Left ventricle myocardium superior (tissue), 1 donor: ENCODE measurements around the gene ZNF433. TPM values are rescaled to one million over a fixed set of nuclear protein-coding genes. Genes with fewer than 3 reads are reported as not detected.
"Not testable (repeated sequence)": the region's sequence is repeated elsewhere in the genome, so short reads cannot be mapped to it uniquely, and the experiment has no call there.

ENCODE experiments used
- ATAC-seq: fragments of 200-7000 bp; cut with Tn5 transposase; one replicate; pipeline ENCODE4 v1.9.1; 2020; ENCODE audit warnings: mild to moderate bottlenecking, moderate library complexity
- DNase-seq: peaks from one replicate; pipeline ENCODE4 v3.0.0-alpha.2; 2020
- intact Hi-C: fragments of 100-400 bp; cut with micrococcal nuclease; formaldehyde crosslinking; loops from one replicate; pipeline ENCODE4 v1.11.0; 2022
- total RNA-seq: library from RNA; stranded (reverse); fragmentation: NEBNext Ultra II Directional; extraction: Animal tissue kit (Norgen Biotek cat#: 25700); gene quantifications from one replicate; pipeline ENCODE4 v1.2.1, GENCODE V29; 2021
- donor health status: DM: no; HTN: yes; CAD: no; lungs with severe emphysema.

The ZNF433 gene
- total RNA-seq, 1 donor from 2014 or later, result 3.1 TPM

DNA sequence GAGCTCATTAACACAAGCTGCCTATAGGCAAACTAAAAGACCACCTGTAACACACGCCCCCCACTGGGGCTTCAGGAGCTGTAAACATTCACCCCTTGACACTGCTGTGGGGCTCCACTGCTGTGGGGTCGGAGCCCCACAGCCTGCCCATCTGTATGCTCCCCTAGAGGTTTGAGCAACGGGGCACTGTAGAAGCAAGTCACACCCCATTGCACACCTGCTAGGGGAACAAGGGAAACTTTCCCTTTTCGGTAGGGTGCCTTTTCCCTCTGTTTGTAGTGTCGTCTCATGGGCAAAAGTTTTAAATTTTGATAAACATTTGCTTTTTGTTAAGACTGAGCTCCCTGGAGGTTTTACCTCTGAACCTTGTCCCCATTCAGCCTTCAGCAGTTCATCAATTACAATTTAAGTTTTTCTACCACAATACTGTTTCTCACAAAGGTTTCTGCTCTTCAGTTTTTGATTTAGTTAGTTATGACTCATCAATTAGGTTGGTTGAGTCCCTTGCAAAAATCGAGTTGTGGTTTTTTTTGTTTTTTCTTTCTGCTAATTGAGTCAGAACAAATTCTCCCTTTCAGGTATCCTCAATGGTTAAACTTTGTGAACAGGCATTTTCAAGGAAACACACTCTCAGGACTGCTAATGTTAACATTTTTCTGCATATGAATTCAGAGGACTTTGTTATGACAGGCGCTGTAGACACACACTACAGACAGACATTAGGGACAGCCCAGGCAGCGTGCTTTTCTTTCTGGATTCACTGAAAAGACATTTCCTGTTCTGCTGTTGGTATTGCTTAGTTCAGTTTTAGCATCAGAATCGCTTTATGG is 35.1 kb downstream of the ZNF433 start:
- ATAC-seq (no peak), DNase-seq (no peak)
- intact Hi-C loops, result no loop called here

DNA sequence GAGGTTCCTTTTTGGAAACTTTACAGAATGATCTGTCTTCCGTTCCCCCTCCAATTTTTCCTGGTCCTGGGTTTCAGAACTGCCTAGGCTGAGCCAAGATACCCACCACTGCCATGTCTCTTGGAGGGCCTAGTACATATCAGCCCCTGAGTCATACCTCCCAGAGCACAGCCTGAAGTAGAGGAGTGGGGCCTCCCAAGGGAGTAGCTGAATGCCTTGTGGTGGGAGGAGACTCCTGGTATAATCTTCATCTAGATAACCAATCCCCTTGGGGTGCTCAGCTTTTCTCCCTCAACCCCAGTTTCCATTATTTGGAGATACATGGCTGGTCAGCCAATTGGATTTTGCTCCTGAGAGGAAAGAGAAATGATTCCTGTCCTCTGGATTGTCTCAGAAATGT is 40.3 kb downstream of the ZNF433 start:
- intact Hi-C loops, result no loop called here
- ATAC-seq, result no peak
- DNase-seq, result no peak

DNA sequence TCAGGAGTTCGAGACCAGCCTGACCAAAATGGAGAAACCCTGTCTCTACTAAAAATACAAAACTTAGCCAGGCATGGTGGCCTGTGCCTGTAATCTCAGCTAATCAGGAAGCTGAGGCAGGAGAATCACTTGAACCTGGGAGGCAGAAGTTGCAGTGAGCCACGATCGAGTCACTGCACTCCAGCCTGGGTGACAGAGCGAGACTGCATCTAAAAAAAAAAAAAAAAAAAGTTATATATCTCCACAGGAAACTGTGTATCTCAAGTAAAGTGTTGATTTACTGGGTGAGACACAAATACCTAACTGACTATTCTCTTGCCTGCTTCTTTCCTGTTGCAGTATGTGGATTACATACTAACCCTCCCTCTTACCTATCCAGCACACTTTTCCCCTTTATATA is 43.6 kb downstream of the ZNF433 start:
- DNase-seq, ATAC-seq, intact Hi-C loops: not testable (repeated sequence)

DNA sequence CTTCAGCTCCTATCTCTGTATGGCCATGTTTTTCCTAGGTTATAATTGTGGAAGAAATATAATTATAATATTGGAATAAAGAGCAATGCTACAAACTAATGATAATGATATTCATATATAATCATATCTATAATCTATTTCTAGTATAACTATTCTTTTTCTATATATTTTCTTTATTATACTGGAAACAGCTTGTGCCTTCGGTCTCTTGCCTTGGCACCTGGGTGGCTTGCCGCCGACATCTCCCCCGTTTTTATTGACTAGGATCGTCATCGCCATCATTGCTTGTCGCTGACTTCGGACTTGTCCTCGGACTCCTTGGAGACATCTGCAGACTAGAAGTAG is 46.4 kb downstream of the ZNF433 start:
- intact Hi-C loops, result no loop called here
- ATAC-seq, result no peak
- no peak for DNase-seq

DNA sequence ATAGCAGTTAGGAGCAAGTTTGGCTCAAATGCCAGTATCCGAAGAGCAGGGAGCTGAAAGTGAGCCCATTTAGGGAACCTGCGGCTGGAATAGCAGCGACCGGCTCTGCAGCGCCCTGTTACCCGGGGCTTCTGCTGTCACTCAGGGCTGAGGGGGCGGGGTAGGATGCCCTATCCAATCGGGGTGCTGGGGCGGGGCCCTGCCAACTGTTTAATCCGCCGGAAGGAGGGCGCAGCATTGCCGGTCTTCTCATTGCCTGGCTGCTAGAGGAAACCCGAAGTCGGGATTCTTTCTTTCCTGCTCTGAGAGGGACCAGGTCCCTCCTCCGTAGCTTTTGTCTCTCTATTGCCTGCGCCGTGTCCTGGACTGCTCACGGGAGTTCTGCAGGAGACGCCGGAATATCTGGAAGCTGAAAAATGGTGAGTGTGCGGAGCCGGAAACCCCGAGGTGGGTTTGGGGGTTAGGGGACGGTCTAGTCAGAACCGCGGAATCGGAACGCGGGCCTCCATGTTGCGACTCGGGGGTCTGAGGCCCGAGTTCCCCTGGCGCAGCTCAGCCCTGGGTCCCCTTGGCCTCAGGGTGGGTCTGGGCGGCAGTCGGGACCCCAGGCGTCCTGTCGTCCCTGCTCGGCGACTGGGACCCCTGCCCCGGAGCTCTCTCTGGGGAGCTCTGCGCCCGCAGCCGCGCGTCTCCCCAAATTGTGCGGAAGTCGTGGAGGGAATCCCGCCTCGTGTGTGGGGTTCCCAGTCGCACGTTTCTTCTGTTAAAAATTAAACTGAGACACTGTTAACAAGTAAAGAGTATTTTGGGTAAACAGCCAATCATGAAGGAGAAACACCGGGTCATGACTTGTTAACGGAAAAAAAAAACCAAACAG is 47.8 kb downstream of the ZNF433 start:
- DNase-seq, result peak; percentile 98
- intact Hi-C loops, result no loop called here
- peak; percentile 99 for ATAC-seq

DNA sequence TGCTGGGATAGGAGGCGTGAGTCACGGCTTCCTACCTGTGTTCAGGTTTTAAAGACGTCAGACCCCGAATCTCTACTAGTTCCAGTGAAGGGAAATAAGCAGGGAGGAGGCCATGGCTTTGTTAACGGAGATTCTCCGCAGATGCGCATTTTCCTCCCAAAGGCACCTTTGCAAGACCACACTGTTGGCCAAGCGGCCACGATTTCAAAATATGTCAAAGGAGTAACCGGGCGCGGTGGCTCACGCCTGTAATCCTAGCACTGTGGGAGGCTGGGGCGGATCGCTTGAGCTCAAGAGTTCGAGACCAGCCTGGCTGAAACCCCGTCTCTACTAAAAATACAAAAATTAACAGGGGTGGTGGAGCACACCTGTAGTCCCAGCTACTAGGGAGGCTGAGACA is 48.7 kb downstream of the ZNF433 start:
- intact Hi-C loops, result no loop called here
- ATAC-seq (no peak), DNase-seq (no peak)

DNA sequence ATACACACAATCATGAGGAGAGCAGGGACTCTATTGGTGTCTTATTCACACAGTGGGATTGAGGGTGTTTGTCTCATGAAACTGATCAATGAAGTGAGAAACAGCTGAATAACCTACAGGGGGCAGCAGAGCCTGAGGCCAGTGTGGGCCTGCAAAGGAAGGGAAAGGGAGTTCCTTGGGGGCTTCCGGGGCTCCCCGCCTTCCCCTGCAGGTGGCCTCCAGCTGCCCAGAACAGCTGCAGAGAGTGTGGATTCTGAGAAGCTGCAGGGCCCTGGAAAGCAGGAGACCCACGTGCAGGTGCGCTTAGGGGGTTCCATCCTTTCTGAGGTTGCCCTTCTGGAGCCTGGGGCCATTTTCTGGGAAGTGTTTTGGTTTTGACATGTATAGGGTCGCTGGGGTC is 50.5 kb downstream of the ZNF433 start:
- DNase-seq (no peak), ATAC-seq (no peak)
- intact Hi-C loops, result no loop called here

DNA sequence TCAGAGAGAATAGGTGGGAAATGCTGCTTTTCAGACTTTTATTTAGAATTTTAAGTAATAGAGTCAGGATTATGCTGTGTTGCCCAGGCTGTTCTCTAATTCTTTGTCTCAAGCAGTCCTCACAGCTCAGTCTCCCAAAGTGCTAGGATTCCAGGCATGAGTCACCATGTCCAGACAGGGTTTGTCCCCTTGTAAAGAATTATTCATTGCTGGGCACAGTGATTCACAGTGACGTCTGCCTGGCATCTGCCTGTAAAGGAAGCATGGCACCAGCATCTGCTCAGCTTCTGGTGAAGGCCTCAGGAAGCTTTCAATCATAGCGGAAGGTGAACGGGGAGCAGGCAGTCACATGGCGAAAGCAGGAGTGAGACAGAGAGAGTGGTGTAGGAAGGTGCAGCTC is 53.0 kb downstream of the ZNF433 start:
- DNase-seq, result no peak
- intact Hi-C loops, result no loop called here
- ATAC-seq, result no peak

DNA sequence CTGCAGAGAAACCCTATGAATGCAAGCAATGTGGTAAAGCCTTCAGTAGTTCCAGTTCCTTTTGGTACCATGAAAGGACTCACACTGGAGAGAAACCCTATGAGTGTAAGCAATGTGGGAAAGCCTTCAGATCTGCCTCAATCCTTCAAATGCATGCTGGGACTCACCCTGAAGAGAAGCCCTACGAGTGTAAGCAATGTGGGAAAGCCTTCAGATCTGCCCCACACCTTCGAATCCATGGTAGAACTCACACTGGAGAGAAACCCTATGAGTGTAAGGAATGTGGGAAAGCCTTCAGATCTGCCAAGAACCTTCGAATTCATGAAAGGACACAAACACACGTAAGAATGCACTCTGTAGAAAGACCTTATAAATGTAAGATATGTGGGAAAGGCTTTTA is 56.0 kb downstream of the ZNF433 start:
- intact Hi-C loops, result no loop called here
- DNase-seq (no peak), ATAC-seq (no peak)

DNA sequence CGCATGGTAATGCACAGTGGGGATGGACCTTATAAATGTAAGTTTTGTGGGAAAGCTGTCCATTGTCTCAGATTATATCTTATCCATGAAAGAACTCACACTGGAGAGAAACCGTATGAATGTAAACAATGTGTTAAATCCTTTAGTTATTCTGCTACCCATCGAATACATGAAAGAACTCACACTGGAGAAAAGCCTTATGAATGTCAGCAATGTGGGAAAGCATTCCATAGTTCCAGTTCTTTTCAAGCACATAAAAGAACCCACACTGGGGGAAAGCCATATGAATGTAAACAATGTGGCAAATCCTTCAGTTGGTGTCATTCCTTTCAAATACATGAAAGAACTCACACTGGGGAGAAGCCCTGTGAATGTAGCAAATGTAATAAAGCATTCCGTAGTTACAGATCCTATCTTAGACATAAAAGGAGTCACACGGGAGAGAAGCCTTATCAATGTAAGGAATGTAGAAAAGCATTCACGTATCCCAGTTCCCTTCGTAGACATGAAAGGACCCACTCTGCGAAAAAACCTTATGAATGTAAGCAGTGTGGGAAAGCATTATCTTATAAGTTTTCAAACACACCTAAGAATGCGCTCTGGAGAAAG is 56.9 kb downstream of the ZNF433 start:
- intact Hi-C loops, result no loop called here
- ATAC-seq (no peak), DNase-seq (no peak)

DNA sequence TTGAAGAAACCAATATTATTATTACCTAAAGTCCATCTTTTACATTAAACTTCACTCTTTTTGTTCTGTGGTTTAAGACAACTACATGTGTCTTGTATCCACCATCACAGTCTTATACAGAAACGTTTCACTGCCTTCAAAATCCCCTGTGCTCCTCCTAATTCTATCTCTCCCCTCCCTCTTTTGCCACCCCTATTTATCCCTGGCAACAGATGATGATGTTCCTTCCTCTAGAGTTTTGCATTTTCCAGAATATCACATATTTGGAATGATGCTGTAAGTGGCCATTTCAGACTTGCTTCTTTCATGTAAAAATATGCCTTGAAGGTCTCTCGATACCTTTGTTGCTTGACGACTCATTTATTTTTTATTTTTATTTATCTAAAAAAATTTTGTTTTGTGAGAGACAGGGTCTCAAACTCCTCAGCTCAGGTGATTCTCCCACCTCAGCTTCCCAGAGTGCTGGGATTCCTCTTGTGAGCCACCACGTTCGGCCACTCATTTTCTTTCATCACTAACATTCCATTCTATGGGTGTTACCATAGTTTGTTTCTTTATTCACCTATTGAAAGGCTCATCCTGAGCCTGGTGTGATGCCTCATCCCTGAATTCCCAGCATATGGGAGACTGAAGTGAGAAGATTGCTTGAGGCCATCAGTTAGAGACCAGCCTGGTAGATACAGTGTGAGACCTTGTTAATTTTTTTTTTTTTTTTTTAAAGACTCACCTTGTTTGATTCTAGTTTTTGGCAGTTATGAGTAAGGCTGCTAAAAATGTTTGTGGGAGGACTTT is 62.3 kb downstream of the ZNF433 start:
- no peak for DNase-seq
- intact Hi-C loops, result no loop called here
- no peak for ATAC-seq

DNA sequence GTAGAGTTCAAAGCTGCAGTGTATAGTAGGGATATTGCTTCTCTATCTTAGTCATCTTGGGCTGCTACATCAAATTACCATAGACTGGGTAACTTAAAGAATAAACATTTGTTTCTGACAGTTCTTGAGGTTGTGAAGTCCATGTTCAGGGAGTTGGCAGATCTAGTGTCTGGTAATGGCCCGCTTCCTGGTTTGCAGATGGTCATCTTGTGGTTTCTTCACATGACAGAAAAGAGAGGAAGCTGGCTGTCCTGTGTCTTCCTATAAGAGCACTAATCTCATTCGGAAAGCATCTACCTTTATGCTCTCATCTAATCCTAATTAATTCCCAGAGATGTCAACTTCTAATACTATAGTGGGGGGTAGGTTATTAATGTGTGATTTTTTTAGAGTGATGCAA is 64.4 kb downstream of the ZNF433 start:
- intact Hi-C loops, result no loop called here
- DNase-seq, result no peak
- no peak for ATAC-seq

DNA sequence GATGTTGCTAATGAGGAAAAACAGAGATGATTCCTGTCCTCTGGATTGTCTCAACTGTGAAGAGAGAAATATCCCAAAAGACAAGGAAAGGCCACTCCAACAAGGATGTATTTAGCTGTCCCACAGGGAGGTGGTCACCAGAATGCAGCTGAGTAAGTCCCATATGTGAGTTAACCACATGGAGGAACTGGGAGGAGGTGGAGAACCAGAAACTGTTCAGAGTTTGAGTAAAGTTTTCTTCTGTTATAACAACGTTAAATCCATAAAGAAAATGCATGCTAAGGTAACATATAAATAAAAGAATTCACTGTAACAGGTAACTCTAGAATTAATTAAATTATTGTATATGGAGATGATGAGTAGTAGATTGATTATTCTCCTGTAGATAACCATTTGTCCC is 65.3 kb downstream of the ZNF433 start:
- no peak for DNase-seq
- intact Hi-C loops, result no loop called here
- ATAC-seq, result no peak

DNA sequence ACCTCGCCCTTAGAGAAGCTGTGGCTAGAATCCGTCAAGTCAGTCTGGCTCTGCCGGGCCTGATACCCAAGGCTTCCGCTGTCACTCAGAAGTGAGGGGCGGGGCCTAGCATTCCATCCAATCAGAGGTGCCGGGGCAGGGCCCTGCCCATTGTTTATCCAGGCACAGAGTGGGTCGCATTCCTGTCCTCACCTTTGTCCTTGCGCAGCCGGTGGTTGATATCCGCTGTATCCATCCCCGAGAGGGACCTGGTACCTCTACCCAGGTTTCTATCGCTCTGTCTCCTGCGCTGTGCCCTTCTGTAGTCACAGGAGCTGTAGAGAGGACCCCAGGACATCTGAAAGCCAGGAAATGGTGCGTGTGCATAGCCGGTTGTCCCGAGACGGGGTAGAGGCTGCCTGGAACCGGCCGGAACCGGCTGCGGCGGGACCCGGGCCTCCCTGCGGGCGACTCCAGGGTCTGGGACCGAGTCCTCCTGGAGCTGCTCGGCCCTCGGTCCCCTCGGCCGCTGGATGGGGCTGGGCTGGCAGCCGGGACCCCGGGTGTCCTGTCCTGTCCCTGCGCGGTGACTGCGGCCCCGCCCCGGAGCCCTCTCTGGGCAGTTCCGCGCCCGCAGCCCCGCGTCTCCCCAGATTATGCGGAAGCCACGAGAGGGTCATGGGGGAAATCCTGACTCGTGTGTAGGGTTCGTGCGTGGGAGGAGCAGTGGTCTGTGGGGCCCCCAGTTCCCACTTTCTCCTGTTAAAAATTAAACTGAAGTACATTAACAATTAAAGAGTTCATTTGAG is 70.4 kb downstream of the ZNF433 start, which contains the start of gene ZNF763:
TSS of gene ZNF763 (plus strand) at position 183 of the 788 bp plus-strand sequence. CDS start at position 352, 169 bp downstream.
- ATAC-seq (peak; percentile 99), DNase-seq (peak; percentile 95)
- intact Hi-C loops, result no loop called here

Other genes with a start within 250 kb of the ZNF433 start
- gene ZNF491, start 237.2 kb downstream of the ZNF433 start, total RNA-seq, result 2.6 TPM
- gene ZNF440, start 221.4 kb downstream of the ZNF433 start, total RNA-seq, result 4.5 TPM
- 3.7 TPM for gene ZNF439, start 187.0 kb downstream of the ZNF433 start, total RNA-seq
- gene ZNF69, start 147.9 kb downstream of the ZNF433 start, total RNA-seq, result 4.0 TPM
- gene ZNF700, start 110.6 kb downstream of the ZNF433 start, total RNA-seq, result 4.0 TPM
- gene ZNF763, start 70.6 kb downstream of the ZNF433 start, total RNA-seq, result 4.0 TPM
- 0.32 TPM for gene ZNF878, start 17.3 kb upstream of the ZNF433 start, total RNA-seq
- gene ZNF844, start 29.1 kb upstream of the ZNF433 start, total RNA-seq, result 14.9 TPM
- gene ZNF20, start 104.7 kb upstream of the ZNF433 start, total RNA-seq, result 1.8 TPM
- 2.9 TPM for gene ZNF625, start 121.1 kb upstream of the ZNF433 start, total RNA-seq
- 5.0 TPM for gene ZNF136, start 127.4 kb upstream of the ZNF433 start, total RNA-seq